Chondrocyte (in vitro differentiated cells): ENCODE data around the gene ZNF236. TPM values are rescaled to one million over a fixed set of nuclear protein-coding genes. Genes with fewer than 3 reads are reported as not detected.
A peak's percentile ranks its signal among the peaks of the same experiment; 100 is the strongest.

Source experiments
- DNase-seq: peaks from one replicate; pipeline ENCODE4 v3.0.0; 2021; ENCODE audit warnings: mixed read lengths, low spot score
- H3K27ac Mint-ChIP-seq: one replicate; pipeline ENCODE4 v1.8.0; 2021; ENCODE audit warnings: mild to moderate bottlenecking, moderate library complexity, mixed read lengths; ENCODE audit not compliant: unreplicated experiment
- H3K27me3 Mint-ChIP-seq: 2 replicates; pipeline ENCODE4 v1.8.0; 2021; ENCODE audit warnings: low read depth, mixed read lengths
- H3K36me3 Mint-ChIP-seq: 2 replicates; pipeline ENCODE4 v1.8.0; 2021; ENCODE audit warnings: low read depth, mixed read lengths
- H3K4me1 Mint-ChIP-seq: 2 replicates; pipeline ENCODE4 v1.8.0; 2021; ENCODE audit warnings: low read depth, mild to moderate bottlenecking, mixed read lengths
- H3K4me3 Mint-ChIP-seq: one replicate; pipeline ENCODE4 v1.8.0; 2021; ENCODE audit warnings: mild to moderate bottlenecking, moderate library complexity, mixed read lengths; ENCODE audit not compliant: unreplicated experiment
- H3K9me3 Mint-ChIP-seq: 2 replicates; pipeline ENCODE4 v1.8.0; 2021; ENCODE audit warnings: low read depth, mixed read lengths
- CTCF ChIP-seq: fragments of 200-600 bp; sonication (generic); IDR thresholded peaks from 2 replicates; pipeline ENCODE4 v1.5.0; 2021; ENCODE audit warnings: antibody characterized with exemption, mild to moderate bottlenecking, moderate library complexity
- total RNA-seq: library from RNA; stranded (reverse); gene quantifications from 3 replicates; pipeline ENCODE4 v1.2.1, GENCODE V29; 2021

The ZNF236 gene
- total RNA-seq, 1 donor from 2014 or later: 14.3 TPM

- peaks cover 6% of the 10 kb centered on the region for H3K27me3 Mint-ChIP-seq
- no peaks in the 10 kb centered on the region for H3K36me3 Mint-ChIP-seq
- no peaks in the 10 kb centered on the region for H3K9me3 Mint-ChIP-seq
- no peaks in the 10 kb centered on the region for H3K4me1 Mint-ChIP-seq
- DNase-seq: no peak
- H3K27ac Mint-ChIP-seq: no peak overlapping the region
- H3K4me3 Mint-ChIP-seq: no peak overlapping the region
- TF ChIP-seq CTCF: no peak
Observed at GRCh38 chr18:76999077-76999476, 176.7 kb downstream of the ZNF236 start.

- Mint-ChIP-seq H3K4me3 (no peak overlapping the region), H3K4me1 (no peaks in the 10 kb centered on the region), H3K27ac (no peak overlapping the region), H3K9me3 (no peaks in the 10 kb centered on the region), H3K36me3 (no peaks in the 10 kb centered on the region), H3K27me3 (peaks cover 2% of the 10 kb centered on the region)
- no peak for DNase-seq
- peak; percentile 99 for TF ChIP-seq CTCF
Observed at GRCh38 chr18:77000527-77000926, 178.2 kb downstream of the ZNF236 start.

- no peaks in the 10 kb centered on the region for H3K27me3 Mint-ChIP-seq
- no peak for DNase-seq
- no peak overlapping the region for H3K27ac Mint-ChIP-seq
- no peak overlapping the region for H3K4me3 Mint-ChIP-seq
- H3K36me3 Mint-ChIP-seq: no peaks in the 10 kb centered on the region
- no peak for TF ChIP-seq CTCF
- H3K4me1 Mint-ChIP-seq: no peaks in the 10 kb centered on the region
- no peaks in the 10 kb centered on the region for H3K9me3 Mint-ChIP-seq
Observed at GRCh38 chr18:77001041-77001440, 178.7 kb downstream of the ZNF236 start.

GRCh38 chr18:77001979-77002378, 179.6 kb downstream of the ZNF236 start:
- H3K4me3 Mint-ChIP-seq: no peak overlapping the region
- H3K27me3 Mint-ChIP-seq: no peaks in the 10 kb centered on the region
- no peaks in the 10 kb centered on the region for H3K9me3 Mint-ChIP-seq
- TF ChIP-seq CTCF: no peak
- peaks cover 5% of the 10 kb centered on the region for H3K4me1 Mint-ChIP-seq
- DNase-seq: no peak
- H3K27ac Mint-ChIP-seq: no peak overlapping the region
- H3K36me3 Mint-ChIP-seq: no peaks in the 10 kb centered on the region

GRCh38 chr18:77002496-77002895, 180.1 kb downstream of the ZNF236 start:
- H3K4me1 Mint-ChIP-seq: peaks cover 10% of the 10 kb centered on the region
- no peak overlapping the region for H3K4me3 Mint-ChIP-seq
- no peak for DNase-seq
- no peak overlapping the region for H3K27ac Mint-ChIP-seq
- no peaks in the 10 kb centered on the region for H3K36me3 Mint-ChIP-seq
- H3K27me3 Mint-ChIP-seq: no peaks in the 10 kb centered on the region
- TF ChIP-seq CTCF: no peak
- no peaks in the 10 kb centered on the region for H3K9me3 Mint-ChIP-seq
